SH-SY5Y (cell line): ENCODE data around the gene LRTM2.

ENCODE experiments used
- GATA2 ChIP-seq: IDR thresholded peaks from 2 replicates; pipeline ENCODE4 v1.6.1; 2011; ENCODE audit warnings: mild to moderate bottlenecking, low read depth, low read length
- GATA3 ChIP-seq: IDR thresholded peaks from 2 replicates; pipeline ENCODE4 v1.6.1; 2011; ENCODE audit warnings: low read depth, mild to moderate bottlenecking, low read length, moderate library complexity

- TF ChIP-seq GATA2 (no peak), GATA3 (no peak)
Observed at GRCh38 chr12:1882850-1883470, 62.6 kb downstream of the LRTM2 start.
